ENCODE data around the gene TOGARAM1. TPM values are rescaled to one million over a fixed set of nuclear protein-coding genes. Genes with fewer than 3 reads are reported as not detected.

TOGARAM1 gene
- total RNA-seq, 4 donors from 2014 or later: 12.0 to 21.2 (median 20.0) TPM

GRCh38 chr14:44945264-44945663 is 16.7 kb upstream of the TOGARAM1 start:
- Histone ChIP-seq H3K4me3 (no peak overlapping the region), H3K27me3 (no peaks in the 10 kb centered on the region), H3K27ac (no peak overlapping the region), H3K36me3 (peaks cover 10 to 41% of the 10 kb centered on the region in 2 donors), H3K9me3 (no peaks in the 10 kb centered on the region), H3K4me1 (peaks cover 0 to 5% (median 0%) of the 10 kb centered on the region in 3 donors)
- no peak for ATAC-seq
- WGBS, 2 donors (ENCODE audit: low coverage in 1 of 2): 58 to 70% methylated on average over 4 of the region's 4 CpGs
- TF ChIP-seq EP300 (IDR thresholded peaks at IDR 0.05): no peak
- TF ChIP-seq POLR2AphosphoS5 (IDR thresholded peaks at IDR 0.05): no peak
- no peak for TF ChIP-seq CTCF (IDR thresholded peaks at IDR 0.05)
- no peak for TF ChIP-seq POLR2A (IDR thresholded peaks at IDR 0.05)

- Histone ChIP-seq H3K27me3 (no peaks in the 10 kb centered on the region), H3K9me3 (no peaks in the 10 kb centered on the region), H3K4me3 (no peak overlapping the region), H3K4me1 (peaks cover 0 to 6% (median 0%) of the 10 kb centered on the region in 3 donors), H3K27ac (no peak overlapping the region), H3K36me3 (peaks cover 0 to 13% of the 10 kb centered on the region in 2 donors)
- 90 to 91% methylated on average over 2 of the region's 2 CpGs for WGBS, 2 donors (ENCODE audit: low coverage in 1 of 2)
- TF ChIP-seq POLR2A (IDR thresholded peaks at IDR 0.05): no peak
- ATAC-seq: no peak
Observed at GRCh38 chr14:44951051-44951450, 10.9 kb upstream of the TOGARAM1 start.

- H3K36me3 ChIP-seq: peaks cover 0 to 5% of the 10 kb centered on the region in 2 donors
- WGBS, 2 donors (ENCODE audit: low coverage in 1 of 2): 83 to 90% methylated on average over 4 of the region's 4 CpGs
- no peak for TF ChIP-seq POLR2AphosphoS5 (IDR thresholded peaks at IDR 0.05)
- no peak for TF ChIP-seq CTCF (IDR thresholded peaks at IDR 0.05)
- TF ChIP-seq POLR2A (IDR thresholded peaks at IDR 0.05): no peak
- TF ChIP-seq EP300 (IDR thresholded peaks at IDR 0.05): no peak
- H3K4me3 ChIP-seq: no peak overlapping the region
- no peak for ATAC-seq
- no peak overlapping the region for H3K27ac ChIP-seq
- no peaks in the 10 kb centered on the region for H3K27me3 ChIP-seq
- H3K4me1 ChIP-seq: peaks cover 0 to 9% (median 0%) of the 10 kb centered on the region in 3 donors
- no peaks in the 10 kb centered on the region for H3K9me3 ChIP-seq
Observed at GRCh38 chr14:44952391-44953110, 9.4 kb upstream of the TOGARAM1 start.

GRCh38 chr14:44954750-44955149 is 7.2 kb upstream of the TOGARAM1 start:
- Histone ChIP-seq H3K4me1 (peaks cover 0 to 31% (median 4%) of the 10 kb centered on the region in 3 donors), H3K36me3 (peaks cover 0 to 5% of the 10 kb centered on the region in 2 donors), H3K27me3 (no peaks in the 10 kb centered on the region), H3K27ac (no peak overlapping the region), H3K4me3 (no peak overlapping the region), H3K9me3 (no peaks in the 10 kb centered on the region)
- WGBS, 2 donors (ENCODE audit: low coverage in 1 of 2): 97 to 99% methylated on average over 3 of the region's 3 CpGs
- ATAC-seq: no peak
- TF ChIP-seq POLR2A (IDR thresholded peaks at IDR 0.05) (no peak), EP300 (IDR thresholded peaks at IDR 0.05) (no peak), POLR2AphosphoS5 (IDR thresholded peaks at IDR 0.05) (no peak), CTCF (IDR thresholded peaks at IDR 0.05) (no peak)

- peaks cover 0 to 5% of the 10 kb centered on the region in 2 donors for H3K36me3 ChIP-seq
- no peak overlapping the region for H3K4me3 ChIP-seq
- no peaks in the 10 kb centered on the region for H3K9me3 ChIP-seq
- no peak for ATAC-seq
- TF ChIP-seq CTCF (IDR thresholded peaks at IDR 0.05): no peak
- no peak for TF ChIP-seq EP300 (IDR thresholded peaks at IDR 0.05)
- TF ChIP-seq POLR2A (IDR thresholded peaks at IDR 0.05): no peak
- no peak for TF ChIP-seq POLR2AphosphoS5 (IDR thresholded peaks at IDR 0.05)
- peaks cover 4 to 38% (median 7%) of the 10 kb centered on the region in 3 donors for H3K4me1 ChIP-seq
- 57 to 85% methylated on average over 1 to 3 of the region's 3 CpGs for WGBS, 2 donors (ENCODE audit: low coverage in 1 of 2)
- no peak overlapping the region for H3K27ac ChIP-seq
- no peaks in the 10 kb centered on the region for H3K27me3 ChIP-seq
Observed at GRCh38 chr14:44955528-44955927, 6.5 kb upstream of the TOGARAM1 start.
